Stimulated activated CD4-positive, alpha-beta T cell treated with anti-CD3 and anti-CD28 coated beads, Interleukin-15, amount 100 ng/mL, for 24 hours (primary cell): Measurements from ENCODE around the gene TNIK.
"Not testable (repeated sequence)": the region's sequence is repeated elsewhere in the genome, so short reads cannot be mapped to it uniquely, and the experiment has no call there.

Source experiments
- DNase-seq: peaks from one replicate; pipeline ENCODE4 v3.0.0-alpha.2; 2020

TNIK gene

DNA sequence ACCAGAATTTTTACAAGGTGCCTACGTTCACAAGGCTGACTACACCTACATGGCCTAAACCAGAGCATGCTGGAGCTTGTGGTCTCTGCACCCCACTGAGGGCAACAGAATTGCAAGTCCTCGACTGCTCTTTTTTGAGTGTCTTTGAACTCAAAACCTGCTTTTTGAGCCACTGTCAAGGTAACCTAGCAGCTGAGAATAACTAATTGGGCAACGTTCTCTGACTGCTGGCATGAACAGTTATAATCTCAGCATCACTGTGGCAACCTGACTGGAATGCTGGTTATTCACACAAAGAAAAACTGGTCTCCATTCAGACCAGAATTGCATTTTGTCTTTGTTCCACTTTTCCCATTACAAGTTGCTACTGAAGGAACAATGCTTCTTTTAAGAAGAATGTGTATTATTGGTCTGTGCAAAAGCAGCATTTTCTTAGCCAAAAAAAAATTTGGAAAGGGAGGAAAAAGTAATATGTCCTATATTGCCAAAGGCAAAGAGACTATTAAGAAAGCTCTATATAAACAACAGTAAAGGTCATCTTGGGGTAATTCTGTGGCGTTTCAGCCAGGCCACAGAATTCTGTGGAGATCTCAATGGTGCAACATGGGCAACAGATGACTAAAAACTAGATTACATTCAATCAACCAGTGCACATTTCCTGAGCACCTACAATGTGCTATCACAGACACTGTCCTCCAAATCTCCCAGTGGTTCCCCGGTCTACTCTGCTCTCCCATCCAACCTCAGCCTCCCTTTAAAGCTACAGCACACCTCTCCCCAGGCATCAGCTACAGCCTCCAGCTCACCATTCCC is 76.8 kb downstream of the TNIK start:
- no peak for DNase-seq

DNA sequence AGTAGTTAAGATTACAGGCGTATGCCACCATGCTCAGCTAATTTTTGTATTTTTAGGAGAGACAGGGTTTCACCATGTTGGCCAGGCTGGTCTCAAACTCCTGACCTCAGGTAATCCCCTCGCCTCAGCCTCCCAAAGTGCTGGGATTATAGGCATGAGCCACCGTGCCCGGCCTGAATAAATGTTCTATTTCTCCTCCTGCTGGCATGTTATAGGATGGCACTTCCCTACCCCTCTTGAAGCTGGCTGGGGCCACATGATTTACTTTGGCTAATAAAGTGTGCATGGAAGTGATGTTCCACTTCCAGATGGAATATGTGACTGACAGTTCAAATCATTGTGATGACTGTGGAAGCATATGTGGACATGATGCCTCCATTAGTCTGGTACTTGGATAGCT is 77.9 kb downstream of the TNIK start:
- not testable (repeated sequence) for DNase-seq

DNA sequence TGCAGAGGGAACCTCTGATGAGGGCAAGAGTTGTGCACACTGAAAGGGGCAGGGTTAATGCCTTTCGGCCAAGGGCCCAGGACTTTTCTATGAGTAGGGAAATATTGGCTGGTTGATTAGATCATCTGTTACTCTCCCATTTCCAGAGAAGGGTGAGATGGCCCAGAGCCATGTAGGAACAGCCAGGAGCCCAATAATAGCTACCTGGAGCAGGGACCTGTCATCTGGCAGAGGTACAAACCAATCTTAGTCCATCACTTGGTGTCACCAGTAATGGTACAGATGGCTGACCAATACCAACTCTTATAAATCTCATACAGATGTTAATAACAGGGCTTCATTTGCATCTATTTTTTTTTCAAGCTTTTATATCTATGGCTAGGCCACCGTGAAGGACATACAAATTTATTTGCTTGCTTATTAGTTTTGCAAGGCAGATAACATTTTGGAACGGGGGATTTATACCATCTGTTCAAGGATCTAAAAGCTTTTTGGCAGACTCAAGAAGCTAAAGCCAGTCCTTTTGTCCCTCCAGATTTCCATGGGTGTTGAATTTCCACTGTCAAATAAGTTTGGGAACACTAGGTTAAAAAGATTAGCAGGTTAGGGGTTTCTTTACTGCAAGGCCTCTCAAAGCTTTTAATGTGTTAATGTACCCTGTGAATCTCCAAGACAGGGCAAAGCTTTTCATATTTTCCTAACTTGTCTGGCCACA is 79.3 kb downstream of the TNIK start:
- no peak for DNase-seq

DNA sequence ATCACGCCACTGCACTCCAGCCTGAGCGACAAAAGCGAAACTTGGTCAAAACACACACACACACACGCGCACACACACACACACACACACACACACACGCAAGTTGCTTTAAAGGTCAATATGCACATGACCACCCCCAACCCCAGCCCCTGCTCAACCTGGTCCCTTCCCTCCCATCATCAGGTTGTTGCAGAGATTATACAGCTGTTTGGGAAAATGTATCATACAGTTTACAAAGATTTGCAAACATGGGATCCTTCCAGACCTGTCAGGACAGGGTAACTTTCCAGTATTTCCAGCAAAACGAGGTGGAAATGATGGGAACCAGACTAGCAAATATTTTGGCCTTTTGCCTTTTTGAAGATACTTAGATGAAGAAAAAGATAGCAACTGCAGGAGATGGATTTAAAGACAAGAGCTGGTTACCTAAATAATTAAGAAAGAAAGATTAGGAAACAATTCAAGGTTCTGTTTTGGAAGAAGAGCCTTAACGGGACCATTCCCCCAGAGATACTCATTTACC is 80.2 kb downstream of the TNIK start:
- DNase-seq: no peak

DNA sequence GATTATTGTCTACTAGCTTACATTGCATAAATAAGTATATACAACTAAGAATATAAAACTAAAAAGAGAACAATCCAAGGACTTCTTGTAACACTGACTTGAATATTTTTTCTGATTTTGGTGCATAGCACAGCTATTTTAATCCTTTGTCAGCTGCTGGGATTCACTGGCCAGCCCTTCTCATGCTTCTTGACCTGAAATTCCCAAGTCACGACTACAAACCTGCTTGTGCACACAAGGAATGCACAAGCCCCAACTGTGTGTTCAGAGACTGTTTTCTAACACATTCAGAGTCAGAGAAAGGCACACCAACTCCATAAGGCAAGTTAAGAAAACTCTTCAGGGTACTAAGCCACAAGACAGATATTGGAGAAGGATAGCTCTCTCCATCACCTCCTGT is 80.9 kb downstream of the TNIK start:
- DNase-seq: no peak

DNA sequence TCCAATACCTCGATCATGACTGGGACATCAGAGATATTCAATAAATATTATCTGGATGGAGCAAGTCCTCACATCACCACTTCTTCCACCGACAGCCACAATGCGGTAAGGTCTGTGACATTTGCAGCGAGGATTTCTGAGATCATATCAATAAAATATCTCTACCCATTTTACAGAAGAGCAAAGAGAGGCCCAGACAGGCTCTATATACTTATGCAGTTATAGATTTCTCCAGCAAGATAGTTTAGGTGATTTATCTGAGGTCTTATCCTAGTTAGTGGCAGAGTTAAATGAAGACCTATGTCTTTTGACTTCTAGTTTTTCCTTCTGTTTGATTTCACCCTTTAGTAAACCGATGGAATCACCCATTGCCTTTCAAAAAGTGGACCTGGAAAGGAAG is 81.6 kb downstream of the TNIK start:
- no peak for DNase-seq

DNA sequence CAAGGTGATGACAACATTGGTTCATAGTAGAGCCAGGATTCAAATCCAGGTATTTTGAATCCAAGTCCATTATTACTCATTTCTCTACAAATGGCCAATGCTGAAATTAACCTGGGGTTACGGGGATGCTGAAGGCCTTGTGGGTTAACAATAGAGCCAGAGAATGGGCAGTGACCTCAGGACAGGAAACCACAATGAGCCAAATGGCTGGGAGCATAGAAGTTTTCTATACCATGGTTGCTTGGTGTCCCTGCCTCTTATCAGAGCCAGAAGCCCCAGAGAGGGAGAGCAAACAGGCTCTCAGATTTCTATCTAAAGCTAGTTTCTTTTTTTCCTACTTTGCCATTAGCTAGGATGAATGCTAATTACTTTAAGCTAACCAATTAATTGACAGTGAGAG is 82.3 kb downstream of the TNIK start:
- DNase-seq: no peak

DNA sequence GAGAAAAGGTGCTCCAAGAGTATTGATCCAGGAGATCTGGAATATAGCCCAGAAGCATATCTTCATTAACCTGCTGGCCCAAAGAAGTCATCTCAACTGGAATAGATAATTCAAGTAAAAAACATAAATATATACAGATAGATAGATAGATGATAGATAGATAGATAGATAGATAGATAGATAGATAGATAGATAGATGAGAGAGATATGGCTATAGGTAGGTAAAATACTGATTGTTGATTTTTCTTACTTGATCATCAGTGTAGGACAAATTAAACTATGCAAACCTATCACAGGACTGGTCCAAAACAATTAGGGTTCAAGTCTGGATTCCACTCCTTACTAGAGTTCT is 83.6 kb downstream of the TNIK start:
- no peak for DNase-seq

DNA sequence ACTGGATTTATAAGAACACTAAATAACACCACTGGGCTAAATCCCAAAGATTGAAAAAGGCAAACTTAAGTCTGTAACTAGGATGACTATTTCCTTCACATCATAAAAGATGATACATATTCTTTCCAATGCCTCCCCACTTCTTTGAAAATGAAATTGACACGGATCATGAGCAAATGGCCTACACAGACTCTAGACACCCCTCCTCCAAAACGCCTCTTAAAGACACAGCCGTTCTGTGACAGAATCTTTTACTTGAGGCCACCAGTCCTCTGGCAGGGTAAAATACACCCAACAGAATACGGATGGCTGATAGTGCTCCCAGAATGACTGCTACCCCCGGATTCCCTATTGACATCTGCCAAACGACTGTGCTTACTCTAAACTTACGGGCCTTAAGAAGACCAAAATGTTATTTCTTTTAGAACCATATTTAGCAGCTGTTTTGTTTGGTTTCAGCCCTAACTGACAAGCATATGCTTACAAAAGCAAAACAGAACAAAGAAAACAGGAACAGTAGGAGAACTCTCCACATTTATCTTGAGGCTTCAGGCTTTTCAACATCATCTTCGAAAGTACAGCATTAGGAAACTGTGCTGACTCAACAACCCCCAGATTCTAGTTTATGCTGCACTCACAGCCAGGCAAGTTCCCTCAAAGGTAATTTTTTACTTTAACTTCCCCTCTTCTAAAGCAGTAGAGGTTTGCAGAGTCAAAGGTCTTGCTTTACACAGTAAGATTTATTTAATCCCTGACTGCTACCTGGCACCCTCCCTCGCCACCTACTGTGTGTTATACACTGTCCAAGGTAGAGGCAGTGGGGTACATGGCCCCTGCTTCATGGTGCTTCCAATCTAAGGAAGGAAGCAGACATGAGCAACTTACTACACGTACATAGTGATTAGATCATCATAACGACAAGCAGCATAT is 84.3 kb downstream of the TNIK start:
- no peak for DNase-seq

DNA sequence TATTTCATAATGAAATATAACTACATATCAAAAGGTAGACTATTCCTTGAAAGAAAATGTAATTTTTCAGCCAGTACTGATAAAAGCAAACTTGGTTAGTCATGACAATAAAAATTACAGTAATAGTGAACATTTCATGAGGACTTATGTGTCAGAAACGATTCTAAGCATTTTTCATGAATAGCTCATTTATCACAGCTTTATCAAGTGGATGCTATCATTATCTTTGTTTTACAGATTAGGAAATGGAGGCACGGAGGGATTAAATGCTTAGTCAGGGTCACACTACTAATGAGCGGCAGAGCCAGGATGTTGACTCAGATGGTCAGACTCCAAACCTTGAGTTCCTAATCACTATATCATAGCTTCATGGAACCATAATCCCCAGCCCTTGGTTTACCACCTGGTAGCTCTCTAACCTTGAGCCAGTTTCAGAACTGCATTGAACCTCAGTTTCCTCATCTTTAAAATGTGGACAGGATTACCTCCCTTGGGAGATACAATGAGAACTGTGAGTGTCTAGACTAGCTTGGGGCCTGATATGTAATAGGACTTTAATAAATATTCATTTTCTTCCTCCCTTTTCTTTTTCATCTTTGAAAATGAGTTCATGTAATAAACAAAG is 85.4 kb downstream of the TNIK start:
- DNase-seq: no peak

DNA sequence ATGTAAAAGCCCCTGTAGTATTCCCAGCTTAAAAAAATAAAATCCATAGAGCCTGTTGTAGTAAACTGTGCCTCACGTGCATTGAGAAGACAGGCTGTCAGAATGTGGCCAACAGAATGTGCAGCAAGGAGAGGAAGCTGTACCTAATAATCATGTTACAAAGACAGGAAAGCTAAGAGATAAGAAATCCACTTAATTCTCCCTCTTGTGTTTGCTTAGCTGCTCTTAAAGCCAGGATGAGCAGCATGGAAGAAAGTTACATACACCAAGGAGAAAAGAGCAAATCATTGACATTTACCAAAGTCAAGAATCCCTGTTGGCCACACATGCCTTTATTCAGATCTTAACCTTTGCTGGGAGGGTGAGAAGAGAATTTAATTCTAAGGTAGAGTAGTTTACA is 85.9 kb downstream of the TNIK start:
- DNase-seq: no peak

DNA sequence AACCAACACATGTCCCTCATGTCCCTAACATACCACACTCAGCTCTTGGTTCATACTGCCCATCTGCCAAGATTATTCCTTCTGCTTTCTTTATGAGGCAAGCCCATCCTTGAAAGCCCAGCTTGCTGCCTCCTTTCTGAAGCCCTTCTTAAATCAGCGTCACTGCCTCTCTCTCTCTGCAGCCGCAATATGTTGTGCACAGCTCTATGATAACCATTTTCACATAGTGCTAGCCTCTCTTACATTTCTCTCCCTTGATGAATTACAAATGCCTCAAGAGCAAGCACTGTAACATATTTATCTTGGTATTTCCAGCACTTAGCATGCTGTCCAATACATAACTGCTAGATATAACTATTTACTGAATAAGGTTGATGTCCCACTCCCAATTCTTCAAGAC is 86.5 kb downstream of the TNIK start:
- DNase-seq: no peak

DNA sequence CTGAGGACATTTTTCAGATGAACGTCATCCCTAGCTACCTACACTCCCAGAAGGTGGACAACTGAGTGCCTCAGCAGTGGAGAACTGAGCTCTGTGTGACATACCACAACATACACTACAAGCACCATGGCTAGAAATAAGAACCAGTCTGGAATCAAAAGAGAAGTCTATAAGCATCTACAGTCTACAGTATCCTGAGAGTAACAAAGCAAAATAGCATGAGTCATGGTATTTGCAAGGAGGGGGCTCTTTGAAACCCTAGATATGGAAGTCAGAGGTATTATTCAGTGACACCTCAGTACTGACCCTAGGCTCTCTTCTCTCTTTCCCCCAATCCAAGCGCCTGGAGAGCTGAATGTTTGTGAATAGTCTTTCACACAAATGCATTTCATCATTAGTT is 87.5 kb downstream of the TNIK start:
- DNase-seq: no peak

DNA sequence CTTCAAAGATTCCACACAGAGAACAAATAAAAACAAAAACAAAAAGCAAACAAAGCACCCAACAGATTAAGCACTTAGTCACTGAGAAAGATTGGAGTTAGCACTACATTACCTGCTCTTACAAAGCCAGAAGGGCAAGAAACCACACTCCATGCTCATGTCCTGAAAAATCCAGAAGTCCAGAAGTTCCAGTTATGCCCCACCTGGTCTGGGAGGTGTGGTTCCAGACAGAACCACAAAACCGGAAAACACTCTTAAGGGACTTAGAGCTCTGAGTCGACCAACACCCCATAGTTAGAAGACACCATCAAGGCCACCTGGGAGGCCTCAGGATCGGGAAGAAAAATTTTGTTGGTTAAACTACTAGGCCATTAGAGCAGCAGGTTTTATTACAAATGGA is 88.9 kb downstream of the TNIK start:
- DNase-seq: no peak

DNA sequence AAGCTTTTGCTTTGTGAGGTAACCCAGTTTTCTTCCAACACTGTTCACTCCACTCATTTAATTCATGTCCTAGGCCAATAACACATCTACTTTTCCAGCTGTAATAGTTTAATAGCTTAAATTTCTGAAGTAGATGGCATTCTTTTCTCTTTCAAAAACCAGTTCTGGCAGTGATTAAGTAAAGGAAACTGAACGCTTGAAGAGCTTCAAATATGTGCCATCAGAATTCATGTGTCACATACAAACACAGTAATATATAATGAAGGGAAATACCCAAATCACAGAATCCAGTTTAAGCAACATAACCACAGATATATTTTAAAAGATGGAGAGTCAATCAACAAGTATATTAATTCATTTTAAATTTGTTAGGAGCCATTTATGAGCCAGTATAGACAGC is 91.0 kb downstream of the TNIK start:
- no peak for DNase-seq

DNA sequence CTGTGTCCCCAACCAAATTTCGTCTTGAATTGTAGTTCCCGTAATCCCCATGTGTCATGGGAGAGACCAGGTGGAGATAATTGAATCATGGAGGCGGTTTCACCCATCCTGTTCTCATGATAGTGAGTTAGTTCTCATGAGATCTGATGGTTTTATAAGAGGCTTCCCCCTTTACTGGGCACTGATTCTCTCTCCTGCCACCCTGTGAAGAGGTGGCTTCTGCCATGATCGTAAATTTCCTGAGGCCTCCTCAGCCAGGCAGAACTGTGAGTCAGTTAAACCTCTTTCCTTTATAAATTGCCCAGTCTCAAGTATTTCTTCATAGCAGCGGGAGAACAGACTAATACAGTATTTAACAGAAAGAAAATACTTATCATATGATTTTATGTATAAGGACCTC is 93.5 kb downstream of the TNIK start:
- not testable (repeated sequence) for DNase-seq

DNA sequence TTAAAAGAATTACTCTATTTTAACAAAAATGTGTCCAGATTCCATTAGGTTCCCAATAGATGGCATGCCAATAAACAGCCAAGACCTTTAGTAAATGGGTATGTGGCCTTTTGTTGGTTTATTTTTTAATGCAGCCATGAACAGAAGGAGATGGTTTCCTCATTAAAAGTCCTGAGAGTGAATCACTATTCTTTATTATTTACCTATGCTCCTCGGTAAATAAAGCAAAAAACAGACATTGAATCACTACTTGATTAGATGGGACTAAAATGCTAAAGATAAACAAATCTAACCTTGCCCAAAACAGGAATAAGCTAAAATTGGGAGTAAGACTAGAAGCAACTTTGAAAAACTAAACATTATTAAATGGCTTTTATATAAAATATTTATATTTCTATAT is 94.2 kb downstream of the TNIK start:
- no peak for DNase-seq

DNA sequence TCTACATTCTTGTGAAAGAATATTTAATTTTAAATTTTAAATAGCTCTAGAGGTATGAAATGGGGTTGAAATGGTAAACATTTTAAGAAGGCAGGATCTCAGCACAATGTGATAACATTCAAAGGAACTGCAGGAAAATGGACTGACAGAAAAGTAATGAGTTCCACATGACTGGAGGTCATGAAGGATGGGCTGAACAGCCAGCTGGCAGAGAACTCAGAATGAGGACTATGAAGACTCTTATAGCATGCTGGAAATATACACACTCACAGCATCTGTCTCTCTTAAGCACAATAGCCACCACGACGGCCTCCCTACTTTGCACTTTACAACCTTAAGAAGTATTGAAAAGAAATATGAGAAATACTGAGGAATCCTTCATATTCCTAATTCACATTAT is 94.7 kb downstream of the TNIK start:
- DNase-seq: no peak

DNA sequence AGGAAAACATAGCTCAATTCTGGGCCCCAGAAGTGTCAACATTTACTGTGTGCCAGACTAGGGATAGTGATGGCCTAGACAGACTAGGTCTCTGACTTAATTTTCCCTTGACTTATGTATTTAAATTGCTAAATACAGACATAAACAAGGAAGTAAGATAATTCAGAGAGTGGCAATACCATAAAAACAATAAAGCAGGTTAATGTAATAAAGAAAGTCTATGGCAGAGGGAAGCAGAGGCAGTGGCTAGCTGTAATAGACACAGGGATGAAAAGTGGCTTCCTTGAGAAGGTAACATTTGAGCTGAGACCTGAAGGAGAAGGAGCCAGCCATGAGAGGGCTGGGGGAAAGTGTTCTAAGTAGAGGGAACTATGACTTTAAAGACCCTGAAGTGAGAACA is 95.7 kb downstream of the TNIK start:
- DNase-seq: no peak

DNA sequence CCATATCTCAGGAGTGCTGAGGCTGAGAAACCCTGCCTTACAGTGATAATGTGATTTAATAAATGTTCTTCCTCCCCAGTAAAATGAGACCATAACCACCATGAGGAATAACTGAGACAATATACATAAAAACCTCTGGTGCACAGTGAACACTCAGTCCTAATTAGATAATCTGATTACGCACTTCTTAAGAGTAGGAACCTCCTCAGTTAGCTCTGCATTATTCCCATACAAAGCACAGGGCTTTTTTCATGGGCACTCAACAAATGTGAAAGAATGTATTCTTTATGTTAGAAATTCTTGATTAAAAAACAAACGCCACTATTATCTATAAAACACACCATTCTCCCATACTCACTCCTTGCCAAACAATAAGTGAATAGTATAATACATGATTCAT is 97.0 kb downstream of the TNIK start:
- DNase-seq: no peak

DNA sequence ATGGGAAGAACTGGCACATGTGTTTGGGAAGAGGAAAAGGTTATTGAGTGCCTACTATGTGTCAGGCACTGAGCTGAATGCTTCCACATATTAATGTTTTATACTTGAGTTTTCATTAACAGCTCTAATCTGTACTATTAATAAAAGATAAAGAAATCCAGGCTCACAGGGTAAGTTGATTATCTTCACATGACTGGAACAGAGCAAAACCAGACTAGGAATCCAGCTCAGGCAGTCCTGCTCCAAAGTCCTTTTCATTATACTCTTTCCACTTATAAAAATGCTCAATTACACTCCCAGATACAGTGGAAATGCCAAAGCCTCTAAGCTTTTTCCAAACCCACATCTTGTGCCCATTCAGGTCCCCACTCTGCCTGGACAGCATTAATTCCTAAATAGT is 97.6 kb downstream of the TNIK start:
- DNase-seq: no peak

DNA sequence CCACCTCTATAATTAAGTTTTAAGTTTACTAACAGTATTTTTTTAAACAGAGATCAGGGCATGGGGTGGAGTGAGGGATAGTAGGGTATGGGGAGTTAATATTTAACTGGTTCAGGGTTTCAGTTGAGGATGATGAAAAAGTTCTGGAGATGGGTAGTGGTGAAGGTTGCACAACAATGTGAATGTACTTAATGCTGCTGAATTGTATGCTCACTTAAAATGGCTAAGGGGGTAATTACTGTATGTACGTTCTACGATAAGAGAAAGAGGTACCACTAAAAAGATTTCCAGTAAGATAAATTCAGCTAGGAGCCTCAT is 101.4 kb downstream of the TNIK start:
- no peak for DNase-seq

DNA sequence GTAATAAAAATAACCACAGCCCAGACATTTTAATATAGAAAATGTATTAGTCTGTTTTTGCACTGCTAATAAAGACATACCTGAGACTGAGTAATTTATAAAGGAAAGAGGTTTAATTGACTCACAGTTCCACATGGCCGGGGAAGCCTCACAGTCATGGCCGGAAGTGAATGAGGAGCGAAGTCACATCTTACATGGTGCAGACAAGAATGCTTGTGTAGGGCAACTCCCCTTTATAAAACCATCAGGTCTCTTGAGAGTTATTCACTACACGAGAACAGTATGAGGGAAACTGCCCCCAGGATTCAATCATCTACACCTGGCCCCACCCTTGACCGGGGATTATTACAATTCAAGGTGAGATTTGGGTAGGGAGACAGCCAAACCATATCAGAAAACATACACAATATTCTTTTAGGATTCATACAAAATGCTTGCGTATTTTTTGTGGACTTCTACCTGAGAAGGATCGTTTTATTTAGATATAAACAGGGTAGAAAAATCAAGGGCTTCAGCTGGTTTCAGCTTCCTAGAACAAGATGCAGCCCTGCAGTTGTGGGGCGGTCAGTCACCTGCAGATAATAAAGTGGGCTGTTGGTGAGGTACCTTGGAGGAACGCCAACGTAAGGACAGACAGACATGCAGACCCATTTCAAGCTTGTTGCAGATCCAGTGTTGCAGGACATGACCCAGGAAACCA is 101.9 kb downstream of the TNIK start:
- DNase-seq: no peak
